ENCODE data around the gene PLEKHO2. TPM values are rescaled to one million over a fixed set of nuclear protein-coding genes. Genes with fewer than 3 reads are reported as not detected.

Gene PLEKHO2
- total and polyA plus RNA-seq, 2 experiments from 2014 or later, result 12.7 to 15.1 TPM

DNA sequence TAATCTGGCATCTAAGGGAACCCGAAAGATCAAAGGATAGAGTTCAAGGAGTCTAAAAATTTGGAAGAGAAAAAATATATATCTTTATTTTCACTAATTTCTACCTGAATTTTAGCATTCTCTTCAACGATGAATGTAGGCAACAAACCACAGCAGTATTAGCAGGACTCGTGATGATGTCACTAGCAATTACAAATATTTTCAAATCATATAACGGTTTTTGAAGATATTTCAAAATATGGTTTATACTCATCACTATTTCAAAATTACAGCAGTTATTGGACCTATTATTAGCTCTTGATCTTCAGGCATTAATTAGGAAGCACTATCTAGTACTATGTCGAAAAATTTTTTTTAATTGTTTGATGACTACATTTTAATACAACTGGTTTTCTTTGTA lies 43.0 kb downstream of the PLEKHO2 start:
- Histone ChIP-seq H3K9me2 (replicated peaks; ENCODE audit: insufficient read depth) (no peaks in the 10 kb centered on the region), H2AFZ (no peak overlapping the region), H3K79me2 (no peaks in the 10 kb centered on the region), H3K9me3 (ENCODE audit: low read depth) (no peaks in the 10 kb centered on the region), H3K4me3 (no peak overlapping the region), H3K4me2 (no peak overlapping the region), H3K36me3 (replicated peaks; ENCODE audit: insufficient read depth, low read depth) (no peaks in the 10 kb centered on the region), H3K27ac (no peak overlapping the region), H3K4me1 (ENCODE audit: insufficient read depth) (peaks cover 11% of the 10 kb centered on the region), H4K20me1 (ENCODE audit: insufficient read depth, poor library complexity, severe bottlenecking) (no peaks in the 10 kb centered on the region), H3K27me3 (no peaks in the 10 kb centered on the region)
- no peak for DNase-seq (ENCODE audit: low spot score)
- 89% methylated on average over 5 of the region's 5 CpGs for WGBS (ENCODE audit: low lambda C conversion rate, missing lambda C conversion rate)
- TF ChIP-seq EZH2phosphoT487 (IDR thresholded peaks at IDR 0.05; ENCODE audit: low read depth, severe bottlenecking, unreplicated experiment) (no peak), EZH2 (IDR thresholded peaks at IDR 0.05; ENCODE audit: borderline replicate concordance) (no peak), CTCF (IDR thresholded peaks at IDR 0.05; ENCODE audit: poor library complexity) (no peak)

- Histone ChIP-seq H3K9me2 (replicated peaks; ENCODE audit: insufficient read depth) (no peaks in the 10 kb centered on the region), H3K36me3 (replicated peaks; ENCODE audit: insufficient read depth, low read depth) (no peaks in the 10 kb centered on the region), H4K20me1 (ENCODE audit: insufficient read depth, poor library complexity, severe bottlenecking) (no peaks in the 10 kb centered on the region), H3K9me3 (ENCODE audit: low read depth) (no peaks in the 10 kb centered on the region), H3K4me1 (ENCODE audit: insufficient read depth) (peaks cover 16% of the 10 kb centered on the region), H3K79me2 (no peaks in the 10 kb centered on the region), H2AFZ (no peak overlapping the region), H3K4me3 (no peak overlapping the region), H3K27ac (no peak overlapping the region), H3K27me3 (no peaks in the 10 kb centered on the region), H3K4me2 (no peak overlapping the region)
- 94% methylated on average over 6 of the region's 6 CpGs for WGBS (ENCODE audit: low lambda C conversion rate, missing lambda C conversion rate)
- no peak for DNase-seq (ENCODE audit: low spot score)
- TF ChIP-seq CTCF (IDR thresholded peaks at IDR 0.05; ENCODE audit: poor library complexity), result no peak
These were observed 46.6 kb downstream of the PLEKHO2 start for GRCh38 chr15:64888336-64888735.

DNA sequence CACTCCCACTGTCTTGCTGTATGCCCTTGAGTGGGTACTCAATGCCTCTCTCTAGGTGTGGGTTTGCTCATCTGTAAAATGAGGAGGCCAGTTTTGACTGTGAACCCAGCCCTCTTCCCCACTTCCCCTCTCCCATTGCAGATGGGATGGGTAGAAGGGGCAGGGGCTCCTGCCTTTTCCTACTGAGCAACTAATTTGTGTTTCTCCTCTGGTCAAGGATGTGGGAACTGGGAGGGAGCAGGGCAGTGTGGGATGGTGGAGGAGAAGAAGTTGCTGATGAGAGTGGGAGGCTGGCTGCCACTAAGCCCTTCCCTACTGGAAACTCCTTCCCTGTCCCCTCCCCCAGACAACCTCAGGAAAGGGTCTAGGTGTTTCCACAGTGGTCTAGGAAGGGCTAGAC lies 49.8 kb downstream of the PLEKHO2 start:
- Histone ChIP-seq H2AFZ (no peak overlapping the region), H3K27me3 (no peaks in the 10 kb centered on the region), H3K4me2 (no peak overlapping the region), H3K9me3 (ENCODE audit: low read depth) (no peaks in the 10 kb centered on the region), H4K20me1 (ENCODE audit: insufficient read depth, poor library complexity, severe bottlenecking) (no peaks in the 10 kb centered on the region), H3K27ac (no peak overlapping the region), H3K9me2 (replicated peaks; ENCODE audit: insufficient read depth) (no peaks in the 10 kb centered on the region), H3K79me2 (no peaks in the 10 kb centered on the region), H3K4me3 (no peak overlapping the region), H3K36me3 (replicated peaks; ENCODE audit: insufficient read depth, low read depth) (no peaks in the 10 kb centered on the region), H3K4me1 (ENCODE audit: insufficient read depth) (peaks cover 24% of the 10 kb centered on the region)
- DNase-seq (ENCODE audit: low spot score), result no peak
- no peak for TF ChIP-seq EZH2phosphoT487 (IDR thresholded peaks at IDR 0.05; ENCODE audit: low read depth, severe bottlenecking, unreplicated experiment)
- no peak for TF ChIP-seq EZH2 (IDR thresholded peaks at IDR 0.05; ENCODE audit: borderline replicate concordance)
- TF ChIP-seq CTCF (IDR thresholded peaks at IDR 0.05; ENCODE audit: poor library complexity), result no peak

DNA sequence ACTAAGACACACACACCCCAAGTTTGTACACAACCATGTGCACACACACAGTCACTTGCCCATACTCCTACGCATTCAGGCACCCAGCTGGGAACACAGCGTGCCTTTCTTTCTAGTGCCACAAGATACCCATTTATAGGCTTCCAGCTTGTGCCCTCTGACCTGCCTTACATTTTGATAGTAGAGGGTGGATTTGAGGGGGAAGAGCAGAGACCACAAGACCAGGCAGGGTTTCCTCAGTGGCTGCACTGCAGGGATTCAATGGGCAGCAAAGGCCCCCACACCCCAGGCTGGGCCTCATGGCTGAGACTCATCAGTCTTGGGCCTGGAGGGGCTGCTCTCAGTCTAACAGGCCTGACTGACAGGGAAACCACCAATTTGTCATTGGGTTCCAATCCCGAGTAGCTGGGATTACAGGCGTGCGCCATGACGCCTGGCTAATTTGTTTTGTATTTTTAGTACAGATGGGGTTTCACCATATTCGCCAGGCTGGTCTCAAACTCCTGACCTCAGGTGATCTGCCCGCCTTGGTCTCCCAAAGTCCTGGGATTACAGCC lies 51.2 kb downstream of the PLEKHO2 start:
- H3K27ac ChIP-seq, result peak overlapping the region; percentile 98
- no peaks in the 10 kb centered on the region for H3K27me3 ChIP-seq
- no peak overlapping the region for H3K4me3 ChIP-seq
- TF ChIP-seq EZH2 (IDR thresholded peaks at IDR 0.05; ENCODE audit: borderline replicate concordance) (no peak), EZH2phosphoT487 (IDR thresholded peaks at IDR 0.05; ENCODE audit: low read depth, severe bottlenecking, unreplicated experiment) (no peak), CTCF (IDR thresholded peaks at IDR 0.05; ENCODE audit: poor library complexity) (no peak)
- no peak overlapping the region for H3K4me2 ChIP-seq
- no peaks in the 10 kb centered on the region for H3K36me3 ChIP-seq (replicated peaks; ENCODE audit: insufficient read depth, low read depth)
- H2AFZ ChIP-seq, result no peak overlapping the region
- H3K4me1 ChIP-seq (ENCODE audit: insufficient read depth), result peaks cover 32% of the 10 kb centered on the region
- no peaks in the 10 kb centered on the region for H3K79me2 ChIP-seq
- DNase-seq (ENCODE audit: low spot score), result no peak
- no peaks in the 10 kb centered on the region for H4K20me1 ChIP-seq (ENCODE audit: insufficient read depth, poor library complexity, severe bottlenecking)
- 96% methylated on average over 8 of the region's 8 CpGs for WGBS (ENCODE audit: low lambda C conversion rate, missing lambda C conversion rate)
- H3K9me3 ChIP-seq (ENCODE audit: low read depth), result no peaks in the 10 kb centered on the region
- H3K9me2 ChIP-seq (replicated peaks; ENCODE audit: insufficient read depth), result no peaks in the 10 kb centered on the region

All from hepatocyte (in vitro differentiated cells).